Measurements from ENCODE around the gene CTSK. TPM values are rescaled to one million over a fixed set of nuclear protein-coding genes. Genes with fewer than 3 reads are reported as not detected.
A peak's percentile ranks its signal among the peaks of the same experiment; 100 is the strongest.

Gene CTSK
- polyA plus RNA-seq, 3 donors = 2.1 to 17.8 (median 2.4) TPM

DNA sequence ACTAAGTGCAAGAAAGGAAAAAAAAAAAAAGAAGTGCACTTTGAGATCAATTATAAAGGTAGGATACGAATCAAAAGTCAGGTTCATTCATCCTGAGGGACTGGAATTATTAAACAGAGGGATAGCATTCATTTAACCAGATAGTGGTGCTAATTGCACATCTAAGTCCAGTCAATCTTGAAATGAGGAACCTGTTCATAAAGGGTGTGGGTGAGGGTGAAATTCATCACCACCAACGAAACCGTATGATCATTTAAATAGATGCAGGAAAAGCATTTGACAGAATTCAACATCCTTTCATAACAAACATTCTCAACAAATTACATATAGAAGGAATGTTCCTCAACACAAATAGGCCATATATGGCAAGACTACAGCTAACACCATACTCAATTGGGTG, 48.0 kb downstream of the CTSK start:
- Mint-ChIP-seq H3K27ac (peak overlapping the region; percentile 83 to 94 (median 92)), H3K9me3 (peaks cover 0 to 14% (median 1%) of the 10 kb centered on the region in 7 donors), H3K36me3 (peaks cover 73 to 91% of the 10 kb centered on the region in 2 donors), H3K27me3 (ENCODE audit: low read depth in 3 of 3) (peaks cover 0 to 5% (median 0%) of the 10 kb centered on the region in 3 donors), H3K4me1 (peaks cover 46% of the 10 kb centered on the region), H3K4me3 (peak overlapping the region; percentile 77 to 100)
- Histone ChIP-seq H3K9me3 (replicated peaks in 1 of 2; ENCODE audit: control insufficient read depth in 1 of 2, insufficient read depth in 1 of 2, low read length in 2 of 2) (no peaks in the 10 kb centered on the region), H2AFZ (ENCODE audit: insufficient read depth, low read depth, low read length, poor library complexity, severe bottlenecking) (no peak overlapping the region), H3K27ac (ENCODE audit: low read depth in 1 of 2, low read length in 2 of 2) (peak overlapping the region in 1 of 2 donors; percentile 53), H3K36me3 (replicated peaks in 1 of 2; ENCODE audit: control insufficient read depth in 1 of 2, insufficient read depth in 2 of 2, low read length in 2 of 2) (peaks cover 81 to 91% of the 10 kb centered on the region in 2 donors), H3K79me2 (ENCODE audit: insufficient read depth, low read length) (peaks cover 100% of the 10 kb centered on the region), H4K20me1 (ENCODE audit: insufficient read depth, low read length) (peaks cover 89% of the 10 kb centered on the region), H3K27me3 (ENCODE audit: control insufficient read depth in 2 of 2, insufficient read depth in 2 of 2, low read length in 2 of 2) (no peaks in the 10 kb centered on the region), H3K4me3 (replicated peaks in 1 of 3; ENCODE audit: low read depth in 2 of 3, low read length in 3 of 3) (peak overlapping the region; percentile 96 to 100 (median 99)), H3K4me1 (ENCODE audit: control insufficient read depth in 1 of 2, insufficient read depth in 2 of 2, low read length in 2 of 2) (peaks cover 24 to 45% of the 10 kb centered on the region in 2 donors), H3K9ac (ENCODE audit: insufficient read depth, low read length, poor library complexity, severe bottlenecking) (peak overlapping the region; percentile 37), H3K4me2 (replicated peaks; ENCODE audit: extremely low read depth, low read length, poor library complexity, severe bottlenecking) (peak overlapping the region; percentile 90)
- TF ChIP-seq, protein P1, sequence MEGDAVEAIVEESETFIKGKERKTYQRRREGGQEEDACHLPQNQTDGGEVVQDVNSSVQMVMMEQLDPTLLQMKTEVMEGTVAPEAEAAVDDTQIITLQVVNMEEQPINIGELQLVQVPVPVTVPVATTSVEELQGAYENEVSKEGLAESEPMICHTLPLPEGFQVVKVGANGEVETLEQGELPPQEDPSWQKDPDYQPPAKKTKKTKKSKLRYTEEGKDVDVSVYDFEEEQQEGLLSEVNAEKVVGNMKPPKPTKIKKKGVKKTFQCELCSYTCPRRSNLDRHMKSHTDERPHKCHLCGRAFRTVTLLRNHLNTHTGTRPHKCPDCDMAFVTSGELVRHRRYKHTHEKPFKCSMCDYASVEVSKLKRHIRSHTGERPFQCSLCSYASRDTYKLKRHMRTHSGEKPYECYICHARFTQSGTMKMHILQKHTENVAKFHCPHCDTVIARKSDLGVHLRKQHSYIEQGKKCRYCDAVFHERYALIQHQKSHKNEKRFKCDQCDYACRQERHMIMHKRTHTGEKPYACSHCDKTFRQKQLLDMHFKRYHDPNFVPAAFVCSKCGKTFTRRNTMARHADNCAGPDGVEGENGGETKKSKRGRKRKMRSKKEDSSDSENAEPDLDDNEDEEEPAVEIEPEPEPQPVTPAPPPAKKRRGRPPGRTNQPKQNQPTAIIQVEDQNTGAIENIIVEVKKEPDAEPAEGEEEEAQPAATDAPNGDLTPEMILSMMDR (IDR thresholded peaks at IDR 0.05) = peak; percentile 36
- intact Hi-C loops (cut with micrococcal nuclease) = loop anchor here in 1 of 2 donors (1.0 to 10.0 kb wide), 6 partner anchors 37 to 397 kb away; partner anchors contain the start of genes CERS2, SETDB1 and TNFAIP8L2
- no CpG with 5 or more reads among the region's 3 CpGs for WGBS (ENCODE audit: insufficient coverage)
- peak in 2 of 3 donors; percentile 60 to 65 for DNase-seq

DNA sequence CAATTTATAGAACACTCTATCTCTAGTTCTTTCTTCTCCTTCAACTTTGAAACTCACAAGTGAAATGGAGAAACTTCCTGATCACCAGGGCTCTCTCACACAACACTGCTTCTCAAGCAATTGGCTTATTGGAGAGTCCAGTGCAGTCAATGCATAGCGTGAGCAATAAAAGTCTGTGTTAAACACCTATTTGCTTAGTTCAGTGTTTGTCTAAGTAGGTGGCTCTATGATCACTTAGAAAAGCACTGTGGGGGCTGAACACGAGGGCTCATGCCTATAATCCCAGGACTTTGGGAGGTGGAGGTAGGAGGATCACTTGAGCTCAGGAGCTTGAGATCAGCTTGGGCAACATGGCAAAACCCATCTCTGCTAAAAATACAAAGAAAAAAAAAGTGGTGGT, 54.6 kb downstream of the CTSK start:
- H3K79me2 ChIP-seq (ENCODE audit: insufficient read depth, low read length) = peaks cover 98% of the 10 kb centered on the region
- Mint-ChIP-seq H3K36me3 (peaks cover 79 to 87% of the 10 kb centered on the region in 2 donors), H3K4me3 (no peak overlapping the region), H3K27me3 (ENCODE audit: low read depth in 3 of 3) (no peaks in the 10 kb centered on the region), H3K27ac (peak overlapping the region in 3 of 7 donors; percentile 50 to 83 (median 66)), H3K9me3 (peaks cover 0 to 2% (median 0%) of the 10 kb centered on the region in 7 donors), H3K4me1 (peaks cover 23% of the 10 kb centered on the region)
- no peak overlapping the region for H3K4me2 ChIP-seq (replicated peaks; ENCODE audit: extremely low read depth, low read length, poor library complexity, severe bottlenecking)
- DNase-seq = no peak
- intact Hi-C loops (cut with micrococcal nuclease) = loop anchor here (10.0 kb wide), 2 partner anchors 191 to 409 kb away; no protein-coding TSS in a partner anchor
- H3K36me3 ChIP-seq (replicated peaks in 1 of 2; ENCODE audit: control insufficient read depth in 1 of 2, insufficient read depth in 2 of 2, low read length in 2 of 2) = peaks cover 98 to 100% of the 10 kb centered on the region in 2 donors
- no peak overlapping the region for H3K4me3 ChIP-seq (replicated peaks in 1 of 3; ENCODE audit: low read depth in 2 of 3, low read length in 3 of 3)
- TF ChIP-seq, protein P1 (IDR thresholded peaks at IDR 0.05) = no peak
- no peak overlapping the region for H3K9ac ChIP-seq (ENCODE audit: insufficient read depth, low read length, poor library complexity, severe bottlenecking)
- peaks cover 6 to 21% of the 10 kb centered on the region in 2 donors for H3K4me1 ChIP-seq (ENCODE audit: control insufficient read depth in 1 of 2, insufficient read depth in 2 of 2, low read length in 2 of 2)
- H3K27ac ChIP-seq (ENCODE audit: low read depth in 1 of 2, low read length in 2 of 2) = peak overlapping the region in 1 of 2 donors; percentile 65
- peaks cover 99% of the 10 kb centered on the region for H4K20me1 ChIP-seq (ENCODE audit: insufficient read depth, low read length)
- H3K27me3 ChIP-seq (ENCODE audit: control insufficient read depth in 2 of 2, insufficient read depth in 2 of 2, low read length in 2 of 2) = no peaks in the 10 kb centered on the region
- 100% methylated on average over 1 of the region's 2 CpGs for WGBS (ENCODE audit: insufficient coverage)
- H2AFZ ChIP-seq (ENCODE audit: insufficient read depth, low read depth, low read length, poor library complexity, severe bottlenecking) = no peak overlapping the region
- H3K9me3 ChIP-seq (replicated peaks in 1 of 2; ENCODE audit: control insufficient read depth in 1 of 2, insufficient read depth in 1 of 2, low read length in 2 of 2) = no peaks in the 10 kb centered on the region
